Tibial nerve (tissue), 4 donors: ENCODE measurements around the gene ELP4. TPM values are rescaled to one million over a fixed set of nuclear protein-coding genes. Genes with fewer than 3 reads are reported as not detected.

Source experiments
- DNase-seq, 2 donors: peaks; one replicate each; pipeline ENCODE4 v3.0.0-alpha.2; 2019; ENCODE audit warnings: low spot score in 2 of 2
- H3K27ac ChIP-seq, 4 donors: fragments of 200-600 bp; sonication (generic) in 3 of 4; one replicate each; pipeline ENCODE4 v1.5.1; 2017 to 2019; ENCODE audit warnings: mild to moderate bottlenecking in 1 of 4
- H3K27me3 ChIP-seq, 2 donors: fragments of 200-600 bp; sonication (generic) in 1 of 2; one replicate each; pipeline versions ENCODE4 v1.5.1 to v1.6.0; 2017 to 2019
- H3K36me3 ChIP-seq, 3 donors: fragments of 200-600 bp; sonication (generic); one replicate each; pipeline ENCODE4 v1.5.1; 2018 to 2019
- H3K4me1 ChIP-seq, 4 donors: fragments of 200-600 bp; sonication (generic) in 3 of 4; one replicate each; pipeline ENCODE4 v1.5.1; 2017 to 2019
- H3K4me3 ChIP-seq, 4 donors: fragments of 200-600 bp; sonication (generic) in 3 of 4; one replicate each; pipeline ENCODE4 v1.5.1; 2017 to 2019; ENCODE audit warnings: mild to moderate bottlenecking in 1 of 4, moderate library complexity in 1 of 4
- H3K9me3 ChIP-seq, 4 donors: fragments of 200-600 bp; sonication (generic) in 3 of 4; one replicate each; pipeline ENCODE4 v1.5.1; 2017 to 2019
- EP300 ChIP-seq, 2 donors: sonication (generic); formaldehyde crosslinking; IDR thresholded peaks; one replicate each; pipeline ENCODE4 v1.6.1; 2017; ENCODE audit warnings: antibody characterized with exemption in 2 of 2, mild to moderate bottlenecking in 1 of 2
- POLR2A ChIP-seq, 2 donors: fragments of 450-650 bp; IDR thresholded peaks; one replicate each; pipeline ENCODE4 v1.6.1; 2017; ENCODE audit warnings: antibody characterized with exemption in 2 of 2, mild to moderate bottlenecking in 2 of 2, moderate library complexity in 2 of 2
- WGBS, 2 donors: methylation state at CpG; one replicate each; pipeline ENCODE4 v1.1.5; 2018; 5-methylcytosine and 5-hydroxymethylcytosine counted together
- total RNA-seq, 4 donors: library from RNA; depleted of rRNA; stranded (reverse); fragments of >200 nt; gene quantifications; one replicate each; pipeline ENCODE4 v1.1.0, GENCODE V29; 2016
- TF ChIP-seq, protein P1 (sequence below), 5 experiments: fragments of 200-600 bp in 3 of 5; fragments of 450-650 bp in 2 of 5; sonication (generic) in 3 of 5; IDR thresholded peaks; one replicate each; pipeline ENCODE4 v1.5.1; 2016 to 2019; ENCODE audit warnings: antibody characterized with exemption in 5 of 5, mild to moderate bottlenecking in 3 of 5, moderate library complexity in 2 of 5

Gene ELP4
- total RNA-seq, 4 donors from 2014 or later = 19.2 to 32.1 (median 29.7) TPM

DNA sequence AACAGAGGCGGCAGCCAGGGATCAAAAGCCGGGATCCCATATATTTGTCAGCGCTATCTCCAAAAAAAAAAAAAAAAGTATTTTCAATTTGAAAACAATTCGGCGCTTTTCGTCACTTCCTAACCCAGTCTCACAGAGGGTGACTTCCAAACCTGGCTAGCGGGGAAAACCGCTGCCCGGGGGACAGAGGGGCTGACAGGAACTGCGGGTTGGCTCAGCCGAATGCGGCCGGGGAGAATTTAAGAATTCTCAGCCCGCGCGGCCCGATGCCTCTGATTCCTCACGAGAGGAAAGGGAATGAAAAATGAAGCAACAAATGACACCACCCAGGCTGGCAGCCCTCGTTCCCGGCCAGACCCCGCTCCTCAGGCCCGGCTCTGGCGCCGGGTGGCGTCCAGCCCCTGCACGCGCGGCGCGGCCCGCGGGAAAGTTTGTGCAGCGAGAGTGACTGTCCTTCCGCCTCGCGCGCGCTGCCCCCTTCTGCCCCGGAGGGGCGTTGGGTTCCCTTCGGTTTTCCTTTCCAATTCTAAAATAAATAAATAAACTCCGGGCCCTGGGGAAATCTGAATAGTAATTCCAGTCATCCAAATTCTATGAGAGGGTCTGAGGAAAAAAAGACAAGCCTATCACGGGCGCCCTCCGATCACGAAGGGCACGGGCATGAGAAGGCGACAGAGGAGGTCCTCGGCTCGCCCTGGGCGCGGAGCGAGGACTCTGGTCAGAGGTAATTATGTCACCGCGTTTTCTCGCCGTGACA is 306.3 kb downstream of the ELP4 start:
- Histone ChIP-seq H3K4me1 (peaks cover 0 to 94% (median 57%) of the 10 kb centered on the region in 4 donors), H3K4me3 (peak overlapping the region in 3 of 4 donors; percentile 6 to 40 (median 7)), H3K27me3 (peaks cover 8 to 100% of the 10 kb centered on the region in 2 donors), H3K27ac (no peak overlapping the region), H3K36me3 (no peaks in the 10 kb centered on the region), H3K9me3 (no peaks in the 10 kb centered on the region)
- 2 to 3% methylated on average over 52 to 57 of the region's 57 CpGs for WGBS, 2 donors
- peak in 1 of 2 donors; percentile 5 for TF ChIP-seq EP300 (IDR thresholded peaks at IDR 0.05)
- TF ChIP-seq POLR2A (IDR thresholded peaks at IDR 0.05) = no peak
- TF ChIP-seq, protein P1, sequence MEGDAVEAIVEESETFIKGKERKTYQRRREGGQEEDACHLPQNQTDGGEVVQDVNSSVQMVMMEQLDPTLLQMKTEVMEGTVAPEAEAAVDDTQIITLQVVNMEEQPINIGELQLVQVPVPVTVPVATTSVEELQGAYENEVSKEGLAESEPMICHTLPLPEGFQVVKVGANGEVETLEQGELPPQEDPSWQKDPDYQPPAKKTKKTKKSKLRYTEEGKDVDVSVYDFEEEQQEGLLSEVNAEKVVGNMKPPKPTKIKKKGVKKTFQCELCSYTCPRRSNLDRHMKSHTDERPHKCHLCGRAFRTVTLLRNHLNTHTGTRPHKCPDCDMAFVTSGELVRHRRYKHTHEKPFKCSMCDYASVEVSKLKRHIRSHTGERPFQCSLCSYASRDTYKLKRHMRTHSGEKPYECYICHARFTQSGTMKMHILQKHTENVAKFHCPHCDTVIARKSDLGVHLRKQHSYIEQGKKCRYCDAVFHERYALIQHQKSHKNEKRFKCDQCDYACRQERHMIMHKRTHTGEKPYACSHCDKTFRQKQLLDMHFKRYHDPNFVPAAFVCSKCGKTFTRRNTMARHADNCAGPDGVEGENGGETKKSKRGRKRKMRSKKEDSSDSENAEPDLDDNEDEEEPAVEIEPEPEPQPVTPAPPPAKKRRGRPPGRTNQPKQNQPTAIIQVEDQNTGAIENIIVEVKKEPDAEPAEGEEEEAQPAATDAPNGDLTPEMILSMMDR (IDR thresholded peaks at IDR 0.05) = no peak
- peak in 1 of 2 donors; percentile 3 for DNase-seq

DNA sequence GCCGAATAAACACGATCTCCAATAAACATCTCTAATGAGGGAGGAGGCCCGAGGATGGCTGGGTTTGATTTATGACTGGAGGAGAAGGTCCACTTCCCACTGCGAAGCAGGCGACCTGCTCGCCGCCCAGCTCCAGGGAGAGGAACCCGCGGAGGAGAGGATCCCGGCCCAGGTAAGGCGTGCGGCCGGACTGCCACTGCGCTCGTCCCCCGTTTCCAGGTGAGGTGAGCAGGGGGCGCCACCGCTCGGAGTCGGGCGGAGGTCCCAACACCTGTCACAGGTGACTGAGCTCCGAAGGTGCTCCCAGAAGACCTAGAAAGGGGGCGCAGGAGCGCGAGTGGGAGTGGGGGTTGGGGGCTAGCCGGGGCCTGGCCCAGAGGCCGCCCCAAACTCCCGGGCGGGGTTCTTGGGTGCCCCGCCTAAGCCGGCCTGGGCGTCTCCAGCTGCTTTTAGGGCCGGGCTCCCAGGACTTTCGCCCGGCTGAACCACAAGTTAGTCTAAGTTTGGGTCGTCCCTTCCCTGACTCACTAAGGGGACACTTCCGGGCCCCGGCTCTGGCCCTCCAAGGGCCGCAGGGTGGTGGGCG is 307.0 kb downstream of the ELP4 start:
- peak overlapping the region in 2 of 4 donors; percentile 16 to 40 for H3K4me3 ChIP-seq
- no peaks in the 10 kb centered on the region for H3K9me3 ChIP-seq
- 0 to 3% methylated on average over 14 to 28 of the region's 40 CpGs for WGBS, 2 donors
- TF ChIP-seq, protein P1 (IDR thresholded peaks at IDR 0.05) = no peak
- TF ChIP-seq POLR2A (IDR thresholded peaks at IDR 0.05) (no peak), EP300 (IDR thresholded peaks at IDR 0.05) (no peak)
- no peak for DNase-seq
- peaks cover 8 to 100% of the 10 kb centered on the region in 2 donors for H3K27me3 ChIP-seq
- H3K27ac ChIP-seq = no peak overlapping the region
- no peaks in the 10 kb centered on the region for H3K36me3 ChIP-seq
- H3K4me1 ChIP-seq = peaks cover 0 to 87% (median 50%) of the 10 kb centered on the region in 4 donors

DNA sequence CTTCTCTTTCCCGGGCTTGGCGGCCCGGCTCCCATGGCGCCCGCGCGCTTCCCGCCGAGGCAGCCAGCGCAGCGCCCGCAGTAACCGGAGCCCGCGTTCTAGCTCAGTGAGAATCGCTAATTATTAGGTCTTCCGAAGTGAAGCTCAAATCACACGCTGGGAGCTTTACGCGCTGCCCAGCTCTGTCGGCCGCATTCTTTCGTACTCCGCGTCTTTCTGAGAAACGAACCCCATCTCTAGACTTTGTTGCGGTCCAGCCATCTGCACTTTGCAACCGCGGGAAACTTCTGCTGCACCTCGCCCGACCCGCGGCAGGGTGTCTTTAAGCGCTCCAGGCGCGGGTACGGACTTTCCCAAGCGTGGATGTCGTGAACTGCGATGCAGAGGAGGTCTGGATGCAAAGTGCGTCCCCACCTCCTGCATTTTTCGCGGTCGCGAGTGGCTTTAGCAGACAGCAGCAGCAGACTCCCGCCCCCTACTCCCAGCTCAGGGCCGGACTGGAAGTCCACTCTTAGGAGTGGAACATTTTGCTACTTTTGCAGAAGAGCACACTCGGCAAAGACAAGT is 307.6 kb downstream of the ELP4 start:
- Histone ChIP-seq H3K9me3 (no peaks in the 10 kb centered on the region), H3K4me1 (peaks cover 0 to 82% (median 45%) of the 10 kb centered on the region in 4 donors), H3K36me3 (no peaks in the 10 kb centered on the region), H3K27me3 (peaks cover 8 to 100% of the 10 kb centered on the region in 2 donors), H3K4me3 (peak overlapping the region in 2 of 4 donors; percentile 16 to 40), H3K27ac (no peak overlapping the region)
- no peak for DNase-seq
- WGBS, 2 donors = 2 to 3% methylated on average over 41 to 48 of the region's 48 CpGs
- TF ChIP-seq, protein P1 (IDR thresholded peaks at IDR 0.05) = no peak
- TF ChIP-seq EP300 (IDR thresholded peaks at IDR 0.05) = no peak
- no peak for TF ChIP-seq POLR2A (IDR thresholded peaks at IDR 0.05)

DNA sequence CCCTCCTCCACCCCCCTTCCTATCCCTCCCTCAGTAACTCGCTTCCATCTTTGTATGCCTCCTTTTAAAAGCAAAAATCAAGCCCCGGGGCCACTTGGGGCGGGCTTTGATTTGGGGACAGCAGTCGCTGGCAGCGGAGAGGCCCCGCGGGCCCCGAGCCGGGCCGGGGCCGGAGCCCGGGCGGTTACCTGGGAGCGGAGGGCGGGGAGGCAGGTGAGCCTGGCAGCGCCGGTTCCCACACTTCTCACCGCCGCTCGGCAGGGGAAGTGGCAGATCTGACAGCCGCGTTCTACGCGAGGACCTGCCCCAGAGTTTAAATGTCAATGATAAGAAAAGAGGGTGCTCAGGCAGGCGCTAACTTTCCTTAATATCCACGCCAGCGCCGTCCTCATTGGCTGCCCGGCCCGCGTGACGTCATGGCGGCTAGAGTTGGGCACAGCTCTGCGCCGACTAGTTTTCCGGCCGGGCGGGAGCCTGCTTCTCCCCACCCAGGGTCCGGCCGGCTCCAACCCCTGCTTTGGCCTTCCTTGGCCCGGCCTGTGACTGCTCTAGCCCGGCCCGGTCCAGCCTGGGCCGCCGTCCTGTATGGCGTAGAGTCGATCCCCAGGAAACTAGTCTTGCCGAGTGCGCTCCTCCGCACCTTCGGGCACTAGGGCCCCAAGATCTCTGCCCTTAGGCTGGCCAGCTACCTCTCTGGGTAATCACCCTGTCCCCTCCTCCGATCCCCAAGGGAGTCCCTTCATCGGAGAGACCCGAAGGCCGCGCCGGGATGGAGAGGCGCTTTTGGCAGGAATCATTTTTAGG is 308.3 kb downstream of the ELP4 start:
- TF ChIP-seq POLR2A (IDR thresholded peaks at IDR 0.05) = no peak
- TF ChIP-seq, protein P1 (IDR thresholded peaks at IDR 0.05) = no peak
- no peak for TF ChIP-seq EP300 (IDR thresholded peaks at IDR 0.05)
- Histone ChIP-seq H3K9me3 (no peaks in the 10 kb centered on the region), H3K4me3 (peak overlapping the region in 3 of 4 donors; percentile 1 to 27 (median 15)), H3K27ac (no peak overlapping the region), H3K36me3 (no peaks in the 10 kb centered on the region), H3K27me3 (peaks cover 8 to 100% of the 10 kb centered on the region in 2 donors), H3K4me1 (peaks cover 0 to 75% (median 39%) of the 10 kb centered on the region in 4 donors)
- no peak for DNase-seq
- 5 to 6% methylated on average over 42 to 47 of the region's 58 CpGs for WGBS, 2 donors
